Measurements from ENCODE around the gene SAP30L.

Gene SAP30L

GRCh38 chr5:154470137-154470536 is 24.3 kb downstream of the SAP30L start:
- TF ChIP-seq CEBPB (IDR thresholded peaks at IDR 0.05) = no peak
- no peak for TF ChIP-seq MAX (IDR thresholded peaks at IDR 0.05)
- no peak for TF ChIP-seq RAD21 (IDR thresholded peaks at IDR 0.05; ENCODE audit: low read depth)
- no peak for TF ChIP-seq TAF1 (IDR thresholded peaks at IDR 0.05; ENCODE audit: low read depth)
- no peak for TF ChIP-seq USF1 (IDR thresholded peaks at IDR 0.05)
- TF ChIP-seq ZBTB7A (IDR thresholded peaks at IDR 0.05; ENCODE audit: low read depth) = no peak
- TF ChIP-seq NFIC (IDR thresholded peaks at IDR 0.05) = no peak
- TF ChIP-seq EGR1 (IDR thresholded peaks at IDR 0.05) = no peak
- no peak for TF ChIP-seq TCF12 (IDR thresholded peaks at IDR 0.05; ENCODE audit: low read depth)
- TF ChIP-seq YY1 (IDR thresholded peaks at IDR 0.05; ENCODE audit: low read depth) = no peak
- no peak for TF ChIP-seq EP300 (IDR thresholded peaks at IDR 0.05; ENCODE audit: borderline replicate concordance)
- no peak for TF ChIP-seq TEAD4 (IDR thresholded peaks at IDR 0.05)
- TF ChIP-seq CREB1 (IDR thresholded peaks at IDR 0.05; ENCODE audit: low read depth) = no peak
- no peak for TF ChIP-seq REST (IDR thresholded peaks at IDR 0.05; ENCODE audit: low read depth)
- TF ChIP-seq FOXM1 (IDR thresholded peaks at IDR 0.05; ENCODE audit: borderline replicate concordance, low read depth) = no peak

- no peak for TF ChIP-seq TEAD4 (IDR thresholded peaks at IDR 0.05)
- no peak for TF ChIP-seq CREB1 (IDR thresholded peaks at IDR 0.05; ENCODE audit: low read depth)
- TF ChIP-seq TAF1 (IDR thresholded peaks at IDR 0.05; ENCODE audit: low read depth) = no peak
- TF ChIP-seq CEBPB (IDR thresholded peaks at IDR 0.05) = no peak
- TF ChIP-seq NFIC (IDR thresholded peaks at IDR 0.05) = no peak
- no peak for TF ChIP-seq EGR1 (IDR thresholded peaks at IDR 0.05)
- TF ChIP-seq REST (IDR thresholded peaks at IDR 0.05; ENCODE audit: low read depth) = no peak
- TF ChIP-seq ZBTB7A (IDR thresholded peaks at IDR 0.05; ENCODE audit: low read depth) = no peak
- TF ChIP-seq MAX (IDR thresholded peaks at IDR 0.05) = no peak
These were observed 25.4 kb downstream of the SAP30L start for GRCh38 chr5:154470947-154471870.

- TF ChIP-seq ZBTB7A (IDR thresholded peaks at IDR 0.05; ENCODE audit: low read depth) (no peak), CEBPB (IDR thresholded peaks at IDR 0.05) (no peak), EGR1 (IDR thresholded peaks at IDR 0.05) (no peak), FOXM1 (IDR thresholded peaks at IDR 0.05; ENCODE audit: borderline replicate concordance, low read depth) (no peak)
These were observed 27.2 kb downstream of the SAP30L start for GRCh38 chr5:154472871-154473580.

GRCh38 chr5:154473581-154474283 is 27.9 kb downstream of the SAP30L start:
- TF ChIP-seq EGR1 (IDR thresholded peaks at IDR 0.05) = no peak
- no peak for TF ChIP-seq TAF1 (IDR thresholded peaks at IDR 0.05; ENCODE audit: low read depth)
- TF ChIP-seq TCF12 (IDR thresholded peaks at IDR 0.05; ENCODE audit: low read depth) = no peak
- TF ChIP-seq EP300 (IDR thresholded peaks at IDR 0.05; ENCODE audit: borderline replicate concordance) = no peak
- TF ChIP-seq ZBTB7A (IDR thresholded peaks at IDR 0.05; ENCODE audit: low read depth) = no peak
- no peak for TF ChIP-seq FOXM1 (IDR thresholded peaks at IDR 0.05; ENCODE audit: borderline replicate concordance, low read depth)
- no peak for TF ChIP-seq REST (IDR thresholded peaks at IDR 0.05; ENCODE audit: low read depth)
- TF ChIP-seq RAD21 (IDR thresholded peaks at IDR 0.05; ENCODE audit: low read depth) = no peak
- no peak for TF ChIP-seq TEAD4 (IDR thresholded peaks at IDR 0.05)
- TF ChIP-seq MAX (IDR thresholded peaks at IDR 0.05) = no peak
- TF ChIP-seq CREB1 (IDR thresholded peaks at IDR 0.05; ENCODE audit: low read depth) = no peak
- TF ChIP-seq YY1 (IDR thresholded peaks at IDR 0.05; ENCODE audit: low read depth) = no peak
- TF ChIP-seq USF1 (IDR thresholded peaks at IDR 0.05) = no peak
- TF ChIP-seq NFIC (IDR thresholded peaks at IDR 0.05) = no peak

All from Ishikawa (cell line).